Eye (tissue), 1 donor: ENCODE measurements around the gene AMY1B.
"Not testable (repeated sequence)": the region's sequence is repeated elsewhere in the genome, so short reads cannot be mapped to it uniquely, and the experiment has no call there.

Experiments used
- DNase-seq: peaks from one replicate; pipeline ENCODE4 v3.0.0-alpha.2; 2015

The AMY1B gene

GRCh38 chr1:103696110-103696509 is at the start of gene AMY1B:
AMY1B (minus strand) TSS chr1:103696210; CDS start chr1:103695639, 571 bp downstream.
- not testable (repeated sequence) for DNase-seq

DNA sequence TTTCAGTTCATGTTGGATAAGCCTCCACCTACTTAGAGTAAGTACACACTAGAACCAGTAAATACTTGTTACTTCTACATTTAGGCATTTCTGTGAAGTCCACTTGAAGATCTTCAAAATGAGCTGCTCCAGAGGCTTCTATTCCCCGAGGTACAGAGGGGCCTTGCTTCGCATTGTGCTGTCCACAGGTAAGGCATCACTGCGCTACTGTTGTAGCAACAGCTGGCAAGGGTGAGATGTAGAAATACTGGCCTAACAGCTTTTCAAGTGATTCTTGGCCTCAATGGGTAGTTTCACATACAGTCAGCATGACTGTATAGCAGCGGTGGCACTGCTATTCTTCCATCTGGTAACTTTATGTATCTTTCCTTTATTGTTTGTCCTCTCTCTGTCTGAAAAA is 49.0 kb upstream of the AMY1B start:
- DNase-seq: not testable (repeated sequence)

DNA sequence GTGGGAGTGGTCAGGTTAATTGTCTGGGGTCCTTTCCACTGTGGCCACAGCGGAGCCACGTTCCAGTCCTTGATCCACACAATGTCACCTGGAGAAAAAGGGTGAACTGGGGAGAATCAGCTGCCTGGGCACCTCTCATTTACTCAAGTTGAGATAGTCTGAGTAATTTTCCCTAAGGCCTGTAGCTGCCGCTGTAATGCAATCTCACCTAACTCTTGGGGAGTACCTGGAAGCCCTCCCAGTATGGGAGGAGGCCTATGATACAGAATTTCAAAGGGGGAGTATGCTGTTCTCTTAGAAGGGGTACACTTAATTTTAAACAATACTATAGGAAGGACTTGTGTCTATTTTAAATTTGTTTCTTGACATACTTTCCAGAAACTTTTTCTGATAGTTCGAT is 48.4 kb upstream of the AMY1B start:
- DNase-seq: not testable (repeated sequence)

DNA sequence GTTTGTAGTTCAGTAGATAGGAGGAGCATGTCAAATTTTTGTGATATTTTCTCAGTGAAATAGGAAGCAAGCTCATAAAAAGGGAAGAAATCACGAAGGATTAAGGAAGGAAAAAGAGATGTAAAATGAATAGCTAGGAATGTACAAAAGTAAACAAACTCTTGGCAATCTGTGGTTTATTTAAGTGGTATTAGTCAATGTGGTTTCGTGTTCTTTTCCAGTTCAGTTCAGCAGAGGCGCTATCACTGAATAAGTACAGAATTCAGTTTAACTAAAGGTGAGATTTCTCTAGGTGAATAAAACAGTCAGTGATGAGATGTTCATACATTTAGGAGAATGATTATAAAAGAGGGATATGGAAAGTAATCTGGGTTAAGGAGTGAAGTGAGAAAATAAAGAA is 42.0 kb upstream of the AMY1B start:
- not testable (repeated sequence) for DNase-seq

- not testable (repeated sequence) for DNase-seq
Measured at GRCh38 chr1:103735334-103735733, 39.3 kb upstream of the AMY1B start.

DNA sequence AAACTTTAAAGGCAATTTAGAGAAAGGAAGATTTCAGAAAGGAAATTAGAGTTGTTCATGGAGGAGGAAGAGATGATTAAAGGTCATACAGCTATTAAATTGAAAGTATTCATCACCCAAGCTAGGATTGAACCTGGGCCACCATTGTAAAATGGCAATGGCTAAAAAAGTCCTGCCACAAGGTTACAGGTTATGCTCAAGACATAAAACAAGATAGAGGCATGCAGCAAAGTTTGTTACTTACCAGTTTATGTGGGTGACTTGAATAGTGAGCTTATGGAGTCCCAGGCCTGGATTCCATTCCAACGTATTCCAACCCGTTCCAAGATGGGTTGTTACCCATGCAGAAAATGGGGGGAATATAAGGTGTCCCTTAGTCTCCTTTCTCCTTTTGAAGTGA is 25.5 kb upstream of the AMY1B start:
- DNase-seq: not testable (repeated sequence)

GRCh38 chr1:103717404-103717803 is 21.4 kb upstream of the AMY1B start:
- DNase-seq: not testable (repeated sequence)

DNA sequence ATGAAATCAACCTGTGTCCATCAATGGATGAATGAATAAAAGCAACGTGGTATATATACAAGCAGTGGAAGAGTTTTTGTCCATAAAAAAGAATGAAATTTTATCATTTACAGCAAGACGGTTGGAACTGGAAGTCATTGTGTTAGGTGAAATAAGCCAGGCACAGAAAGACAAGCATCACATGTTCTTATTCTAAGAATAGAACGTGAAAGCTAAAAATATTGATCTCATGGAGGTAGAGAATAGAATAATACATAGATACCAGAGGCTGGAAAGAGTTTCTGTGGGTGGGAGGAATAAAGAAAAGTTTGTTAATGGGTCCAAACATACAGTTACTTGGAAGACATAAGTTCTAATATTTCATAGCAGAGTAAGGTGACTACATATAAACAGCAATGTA is 14.4 kb upstream of the AMY1B start:
- not testable (repeated sequence) for DNase-seq

GRCh38 chr1:103707670-103708069 is 11.7 kb upstream of the AMY1B start:
- DNase-seq: not testable (repeated sequence)

DNA sequence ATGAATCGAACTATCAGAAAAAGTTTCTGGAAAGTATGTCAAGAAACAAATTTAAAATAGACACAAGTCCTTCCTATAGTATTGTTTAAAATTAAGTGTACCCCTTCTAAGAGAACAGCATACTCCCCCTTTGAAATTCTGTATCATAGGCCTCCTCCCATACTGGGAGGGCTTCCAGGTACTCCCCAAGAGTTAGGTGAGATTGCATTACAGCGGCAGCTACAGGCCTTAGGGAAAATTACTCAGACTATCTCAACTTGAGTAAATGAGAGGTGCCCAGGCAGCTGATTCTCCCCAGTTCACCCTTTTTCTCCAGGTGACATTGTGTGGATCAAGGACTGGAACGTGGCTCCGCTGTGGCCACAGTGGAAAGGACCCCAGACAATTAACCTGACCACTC is 5.2 kb upstream of the AMY1B start:
- not testable (repeated sequence) for DNase-seq

DNA sequence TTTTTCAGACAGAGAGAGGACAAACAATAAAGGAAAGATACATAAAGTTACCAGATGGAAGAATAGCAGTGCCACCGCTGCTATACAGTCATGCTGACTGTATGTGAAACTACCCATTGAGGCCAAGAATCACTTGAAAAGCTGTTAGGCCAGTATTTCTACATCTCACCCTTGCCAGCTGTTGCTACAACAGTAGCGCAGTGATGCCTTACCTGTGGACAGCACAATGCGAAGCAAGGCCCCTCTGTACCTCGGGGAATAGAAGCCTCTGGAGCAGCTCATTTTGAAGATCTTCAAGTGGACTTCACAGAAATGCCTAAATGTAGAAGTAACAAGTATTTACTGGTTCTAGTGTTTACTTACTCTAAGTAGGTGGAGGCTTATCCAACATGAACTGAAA is 4.7 kb upstream of the AMY1B start:
- not testable (repeated sequence) for DNase-seq

- not testable (repeated sequence) for DNase-seq
Measured at GRCh38 chr1:103697430-103697829, 1.4 kb upstream of the AMY1B start.

DNA sequence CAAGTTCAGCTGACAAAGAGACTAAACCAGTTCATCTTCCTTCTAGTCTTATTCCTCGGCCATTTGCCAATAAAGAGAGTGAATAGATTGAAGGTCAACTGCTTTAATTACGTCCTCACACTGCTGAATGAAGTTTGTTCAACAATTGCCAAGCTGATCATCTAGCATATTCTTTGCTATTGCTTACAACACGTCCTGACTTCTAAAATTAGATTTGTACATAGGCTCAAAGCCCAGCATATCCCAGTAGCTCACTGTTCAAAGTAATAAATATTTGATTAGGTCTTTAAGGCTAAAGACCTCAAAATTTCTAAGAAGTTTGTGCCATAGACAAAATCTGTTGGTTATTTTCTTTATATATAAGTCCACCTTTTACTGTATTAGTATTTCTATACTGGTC is 19.7 kb downstream of the AMY1B start:
- DNase-seq: not testable (repeated sequence)

GRCh38 chr1:103655460-103655859 is 40.5 kb downstream of the AMY1B start, which contains the start of gene AMY1A:
AMY1A (plus strand) TSS chr1:103655760; CDS start chr1:103656331, 571 bp downstream.
- DNase-seq: not testable (repeated sequence)

DNA sequence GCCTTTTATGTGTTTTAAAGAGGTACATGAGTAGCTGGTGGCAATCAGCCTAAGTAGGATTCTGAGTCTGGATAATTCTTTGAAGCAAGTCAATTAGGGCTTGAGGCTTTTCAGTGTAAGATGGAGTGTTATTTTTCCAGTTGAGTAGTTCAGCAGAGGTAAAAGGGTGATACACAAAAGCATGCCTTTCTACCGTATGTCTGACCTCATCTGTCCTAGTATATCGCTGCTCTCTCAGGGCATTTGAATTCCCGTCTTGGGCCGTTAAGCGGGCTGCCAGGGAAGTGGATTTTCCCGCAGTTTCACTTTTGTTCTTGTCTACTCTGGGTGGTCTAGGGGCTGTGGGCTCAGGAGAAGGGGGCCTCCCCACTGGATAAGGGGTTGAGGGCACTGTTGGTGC is 41.9 kb downstream of the AMY1B start:
- not testable (repeated sequence) for DNase-seq

GRCh38 chr1:103650889-103651288 is 45.1 kb downstream of the AMY1B start:
- DNase-seq: not testable (repeated sequence)

DNA sequence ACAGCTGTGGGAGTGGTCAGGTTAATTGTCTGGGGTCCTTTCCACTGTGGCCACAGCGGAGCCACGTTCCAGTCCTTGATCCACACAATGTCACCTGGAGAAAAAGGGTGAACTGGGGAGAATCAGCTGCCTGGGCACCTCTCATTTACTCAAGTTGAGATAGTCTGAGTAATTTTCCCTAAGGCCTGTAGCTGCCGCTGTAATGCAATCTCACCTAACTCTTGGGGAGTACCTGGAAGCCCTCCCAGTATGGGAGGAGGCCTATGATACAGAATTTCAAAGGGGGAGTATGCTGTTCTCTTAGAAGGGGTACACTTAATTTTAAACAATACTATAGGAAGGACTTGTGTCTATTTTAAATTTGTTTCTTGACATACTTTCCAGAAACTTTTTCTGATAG is 45.7 kb downstream of the AMY1B start:
- DNase-seq: not testable (repeated sequence)

- not testable (repeated sequence) for DNase-seq
Measured at GRCh38 chr1:103643908-103644307, 52.1 kb downstream of the AMY1B start.

- DNase-seq: not testable (repeated sequence)
Measured at GRCh38 chr1:103641194-103641593, 54.8 kb downstream of the AMY1B start.
